Eye (tissue), 1 donor: Measurements from ENCODE around the gene ALKBH5.
A peak's percentile ranks its signal among the peaks of the same experiment; 100 is the strongest.

ENCODE experiments used
- DNase-seq: peaks from one replicate; pipeline ENCODE4 v3.0.0-alpha.2; 2015

ALKBH5 gene

DNA sequence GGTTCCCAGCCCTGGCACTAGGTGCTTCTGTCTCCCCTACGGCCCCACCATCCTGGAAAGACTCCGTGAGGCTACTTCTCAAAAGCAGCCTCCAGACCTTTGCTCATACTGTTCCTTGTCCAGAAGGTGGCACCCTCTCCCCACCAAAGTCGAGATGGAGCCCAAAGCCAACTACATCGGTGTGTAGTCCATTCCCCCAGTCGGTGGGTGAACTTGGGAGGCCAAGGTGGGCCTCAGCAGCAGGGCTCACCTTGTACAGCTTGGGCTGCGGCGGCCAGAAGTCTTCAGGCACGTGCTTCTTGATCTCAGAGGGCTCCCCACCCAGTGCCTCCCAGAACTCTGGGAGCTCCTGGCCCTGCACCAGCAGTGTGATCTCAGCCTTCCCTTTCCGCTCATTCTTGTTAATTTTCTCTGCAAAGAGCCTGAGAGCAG lies 64.7 kb downstream of the ALKBH5 start:
- peak; percentile 91 for DNase-seq

GRCh38 chr17:18248811-18249210 lies 65.2 kb downstream of the ALKBH5 start:
- no peak for DNase-seq

GRCh38 chr17:18250259-18250658 lies 66.6 kb downstream of the ALKBH5 start:
- DNase-seq = no peak

DNA sequence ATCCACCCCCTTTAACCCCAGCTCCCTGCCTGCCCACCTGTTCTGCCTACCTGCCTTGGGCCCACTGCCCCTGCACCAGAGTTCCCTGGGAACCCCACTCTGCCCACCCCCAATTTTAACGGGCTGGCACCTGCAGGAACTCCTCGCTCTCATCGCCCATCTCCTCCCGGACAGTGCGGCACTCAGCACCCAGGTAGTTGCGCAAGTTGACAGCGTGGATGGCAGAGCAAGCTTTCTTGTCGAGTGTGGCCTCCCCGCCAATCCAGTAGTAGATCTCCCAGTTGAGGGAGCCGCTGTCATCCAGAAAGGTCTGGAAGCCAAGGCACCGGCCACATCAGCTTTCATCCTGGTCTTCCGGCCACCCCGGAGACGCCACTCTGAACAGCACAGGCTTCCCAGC lies 67.1 kb downstream of the ALKBH5 start:
- DNase-seq = no peak

DNA sequence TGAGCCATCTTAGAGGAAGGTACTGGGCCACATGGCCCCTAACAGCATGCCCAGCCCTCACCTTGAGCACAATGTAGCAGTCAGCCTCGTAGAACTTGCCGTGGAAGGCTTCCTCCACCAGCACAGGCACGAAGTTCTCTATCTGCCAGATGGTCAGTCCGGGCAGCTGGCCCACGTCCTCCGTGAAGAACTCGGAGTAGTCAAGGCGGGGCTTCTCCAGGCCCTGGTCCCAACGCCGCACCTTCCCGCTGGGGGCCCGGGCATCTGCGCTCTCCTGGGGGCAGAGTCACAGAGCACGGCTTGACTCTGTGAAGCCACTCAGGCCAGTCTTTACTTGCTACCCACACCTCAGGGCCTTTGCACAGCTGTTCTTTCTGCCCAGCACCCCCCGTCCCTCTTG lies 67.6 kb downstream of the ALKBH5 start:
- no peak for DNase-seq

GRCh38 chr17:18252160-18252559 lies 68.5 kb downstream of the ALKBH5 start:
- DNase-seq = no peak

DNA sequence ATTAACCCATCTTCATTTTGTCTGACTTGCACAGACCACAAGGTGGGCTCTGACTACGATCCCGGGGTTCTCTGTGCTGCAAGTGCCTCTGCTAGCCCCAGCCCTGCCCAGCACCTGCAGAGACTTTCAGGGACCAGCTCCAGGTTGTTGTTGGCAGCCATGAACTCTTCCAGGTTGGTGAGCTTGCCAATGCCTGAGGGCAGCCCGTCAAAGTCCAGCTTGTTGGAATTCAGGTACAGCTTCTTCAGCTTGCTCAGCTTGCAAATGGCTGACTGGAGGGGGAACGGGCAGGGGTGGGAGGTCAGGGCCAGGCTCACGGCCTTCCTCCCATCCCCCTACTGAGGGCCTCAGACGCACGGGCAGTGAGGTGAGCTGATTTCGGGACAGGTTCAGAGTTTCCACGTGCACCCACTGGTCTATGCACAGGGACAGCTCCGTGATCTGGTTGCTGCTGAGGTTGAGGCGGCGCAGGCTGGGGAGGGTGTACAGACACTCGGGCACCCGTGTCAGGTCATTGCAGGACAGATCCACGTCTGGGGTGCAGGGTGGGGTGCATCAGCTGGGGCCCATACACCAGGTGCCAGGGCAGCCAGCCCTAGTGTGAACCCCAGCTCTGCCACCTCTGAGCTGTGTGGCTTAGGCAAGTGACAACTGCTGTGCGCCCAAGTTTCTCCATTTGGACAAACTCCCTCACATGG lies 69.7 kb downstream of the ALKBH5 start:
- no peak for DNase-seq

DNA sequence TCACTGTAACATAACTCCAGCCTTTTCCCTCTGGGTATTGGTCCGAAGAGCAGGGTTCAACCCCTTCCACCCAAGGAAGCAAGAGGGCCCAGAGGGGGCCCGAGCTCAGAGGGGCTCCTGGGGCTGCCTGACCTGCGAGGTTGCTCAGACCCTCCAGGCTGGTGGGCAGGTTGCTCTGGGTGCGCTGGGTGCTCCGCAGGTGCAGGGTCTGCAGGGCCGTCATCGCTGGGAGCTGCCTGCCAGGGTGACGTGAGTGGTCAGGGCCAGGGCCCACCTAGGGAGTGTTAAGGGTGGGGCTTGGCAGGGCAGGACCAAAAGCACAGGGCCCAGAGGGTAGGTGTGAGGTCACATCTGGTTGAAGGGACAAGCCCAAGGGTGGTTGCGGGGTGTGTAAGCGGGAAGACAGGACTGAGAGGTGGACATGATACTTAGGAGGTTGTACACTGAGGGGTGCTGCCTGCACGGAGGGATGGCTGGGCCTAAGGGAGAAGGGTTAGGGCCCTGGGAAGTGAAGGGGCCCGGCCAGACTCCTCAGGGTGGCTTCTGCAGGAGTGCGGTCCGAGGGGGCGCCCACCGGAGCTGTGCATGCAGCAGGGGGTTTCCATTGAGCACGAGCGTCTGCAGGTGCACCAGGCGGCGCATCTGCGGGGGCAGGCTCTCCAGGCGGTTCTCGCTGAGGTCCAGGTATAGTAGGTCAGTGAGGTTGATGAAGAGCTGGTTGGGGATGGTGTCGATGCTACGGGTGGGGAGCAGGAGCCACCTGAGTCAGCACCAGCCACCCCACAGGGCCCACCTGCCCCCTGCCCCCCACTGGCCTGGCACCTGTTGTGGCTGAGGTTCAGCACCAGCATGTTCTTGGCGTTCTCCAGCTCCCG lies 70.6 kb downstream of the ALKBH5 start:
- DNase-seq = no peak

DNA sequence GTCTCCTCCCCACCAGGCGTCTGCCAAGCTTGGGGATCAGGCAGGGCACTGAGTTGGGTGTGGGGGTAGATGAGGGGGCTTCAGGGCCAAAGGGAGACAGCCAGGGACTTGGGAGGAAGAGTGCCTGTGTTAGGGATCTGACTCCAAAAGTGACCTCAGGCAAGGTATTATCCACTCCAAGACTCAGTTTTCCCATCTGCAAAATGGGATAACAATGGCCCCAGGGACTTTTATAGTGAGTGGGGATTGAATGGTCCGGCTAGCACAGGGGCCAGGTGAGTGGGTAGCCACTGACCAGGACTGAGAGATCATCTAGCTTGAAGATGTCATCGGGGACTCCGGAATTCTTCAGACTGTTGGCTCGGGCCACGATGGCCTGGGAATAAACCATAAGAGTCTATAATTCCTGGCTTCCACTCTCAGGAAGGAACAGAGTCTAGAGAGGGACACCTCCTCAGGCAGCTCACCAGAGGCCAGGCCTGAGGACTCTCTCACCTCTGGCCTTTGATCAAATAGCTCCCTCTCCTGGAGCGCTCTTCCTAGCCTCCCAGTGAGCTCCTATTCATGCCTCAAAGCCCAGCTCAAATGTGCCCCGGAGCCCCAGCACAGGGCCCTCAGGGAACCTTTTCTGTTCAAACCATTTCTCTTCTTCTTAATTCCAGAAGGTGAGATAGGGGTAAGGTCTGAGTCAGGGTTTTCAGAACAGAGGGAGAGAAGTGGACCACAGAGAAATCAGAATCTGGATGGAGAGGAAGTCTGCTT lies 71.4 kb downstream of the ALKBH5 start:
- DNase-seq = no peak

DNA sequence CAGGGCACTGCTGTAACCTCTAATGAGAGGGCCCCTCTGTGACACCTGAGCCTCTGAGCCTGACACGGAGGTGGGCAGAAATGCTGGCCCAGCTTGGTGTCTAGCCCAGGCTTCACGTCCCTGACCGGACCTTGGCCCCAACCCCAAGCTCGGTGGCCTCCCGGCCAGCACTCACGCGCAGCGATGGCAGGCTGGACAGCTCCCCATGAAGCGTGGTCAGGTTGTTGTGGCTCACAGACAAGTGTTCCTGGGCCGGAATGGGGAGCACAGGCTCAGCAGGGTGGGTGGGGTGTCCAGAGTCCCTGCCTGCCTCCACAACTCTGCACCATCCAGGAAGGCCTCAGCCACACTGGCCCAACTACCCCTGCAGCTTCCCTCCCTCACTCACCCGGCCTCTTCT lies 72.7 kb downstream of the ALKBH5 start:
- DNase-seq = no peak

DNA sequence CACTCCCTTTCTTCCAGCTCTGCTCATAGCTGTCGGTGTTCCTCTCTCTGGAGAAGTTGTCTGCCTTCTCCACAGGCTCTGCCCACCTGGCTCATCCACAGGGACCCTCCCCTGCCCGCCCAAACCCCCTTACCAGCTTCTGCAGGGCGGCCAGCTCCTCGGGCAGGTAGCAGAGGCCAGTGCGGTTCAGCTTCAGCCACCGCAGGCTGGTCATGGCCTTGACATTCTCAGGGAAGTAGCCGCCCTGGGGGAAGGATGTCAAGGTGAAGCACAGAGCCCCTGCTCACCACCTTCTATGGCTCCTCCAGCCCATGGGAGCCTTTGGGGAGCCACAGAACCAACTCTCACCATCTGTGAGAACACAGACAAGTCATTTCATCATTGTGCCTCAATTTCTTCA lies 73.1 kb downstream of the ALKBH5 start:
- DNase-seq = no peak

GRCh38 chr17:18257268-18257981 lies 73.8 kb downstream of the ALKBH5 start:
- no peak for DNase-seq

DNA sequence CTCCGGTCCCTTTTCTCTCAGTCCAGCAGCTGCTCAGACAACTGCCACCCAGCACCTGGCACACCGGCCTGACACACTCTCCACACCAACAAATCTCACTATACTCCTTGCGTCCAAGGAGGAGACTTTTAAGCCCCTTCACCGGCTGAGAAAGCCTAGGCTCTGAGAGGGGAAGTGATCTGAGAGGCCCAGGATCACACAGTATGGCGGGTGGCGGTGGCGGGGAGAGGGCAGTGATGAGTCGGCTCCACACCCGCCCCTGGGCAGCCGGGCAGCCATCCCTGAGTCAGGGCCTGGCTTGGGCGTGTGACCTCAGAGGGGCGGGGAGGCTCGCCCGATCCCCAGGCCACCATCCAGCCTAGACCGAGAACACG lies 74.3 kb downstream of the ALKBH5 start:
- DNase-seq = peak; percentile 74

DNA sequence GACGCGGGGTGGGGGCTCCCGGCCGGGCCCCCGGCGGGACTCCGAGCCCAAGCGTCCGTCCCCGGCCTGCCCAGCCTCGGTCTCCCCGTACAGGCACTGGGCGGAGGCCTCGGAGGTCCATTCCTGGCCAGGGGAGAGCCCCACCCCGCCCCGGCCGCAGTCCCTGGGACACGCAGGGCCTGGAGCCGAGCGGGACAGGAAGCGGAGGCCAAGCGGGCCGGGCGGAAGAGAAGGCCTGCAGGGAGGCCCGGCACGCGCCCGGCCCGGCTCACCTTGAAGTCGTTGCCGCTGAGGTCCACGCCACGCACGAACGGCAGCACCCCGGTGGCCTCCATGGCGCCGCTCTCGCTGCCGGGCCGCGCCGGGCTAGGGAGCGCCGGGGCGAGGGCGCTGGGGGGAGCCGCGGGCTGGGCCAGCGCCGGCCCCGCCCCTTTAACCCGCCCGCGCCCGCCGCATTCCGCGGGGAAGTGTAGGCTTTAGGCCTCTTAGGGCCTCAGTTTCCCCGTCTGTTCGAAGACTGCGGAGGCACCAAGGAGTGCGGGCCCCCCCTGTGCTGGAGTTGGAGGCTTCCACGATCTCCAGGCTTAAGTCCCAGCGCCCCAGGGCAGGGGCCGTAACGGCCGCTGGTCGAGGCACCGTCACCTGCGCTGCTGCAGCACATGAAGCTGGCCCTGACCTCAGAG lies 74.9 kb downstream of the ALKBH5 start, which contains the start of gene FLII:
FLII (minus strand) TSS at position 383 of the 683 bp plus-strand sequence; CDS start at position 335, 48 bp downstream.
- peak; percentile 78 for DNase-seq
